GM21786 (cell line): ENCODE results near the gene PEF1.

Source experiments
- ATAC-seq: cut with Tn5 transposase; IDR thresholded peaks from one replicate; pipeline ENCODE4 v1.9.1; 2021; ENCODE audit not compliant: unreplicated experiment

Gene PEF1

DNA sequence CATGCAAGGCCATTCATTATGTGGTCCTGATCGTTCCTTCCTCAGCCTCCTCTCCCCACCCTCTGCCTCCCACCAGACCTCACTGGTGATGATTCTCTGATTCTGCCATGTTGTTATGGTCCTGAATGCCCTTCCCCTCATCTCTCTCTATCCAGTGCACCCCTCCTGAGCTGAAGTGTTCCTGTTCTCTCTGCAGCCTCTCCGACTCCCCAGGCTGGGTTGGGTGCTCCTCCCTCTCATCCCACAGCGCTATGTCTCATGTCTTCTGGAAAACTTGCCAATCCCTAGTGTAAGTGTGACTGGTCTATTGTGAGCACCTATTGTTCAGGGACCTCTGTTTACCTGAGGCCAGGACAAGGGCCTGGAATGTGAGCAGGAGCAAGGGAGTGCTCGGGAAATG, 11.1 kb upstream of the PEF1 start:
- ATAC-seq = no peak

DNA sequence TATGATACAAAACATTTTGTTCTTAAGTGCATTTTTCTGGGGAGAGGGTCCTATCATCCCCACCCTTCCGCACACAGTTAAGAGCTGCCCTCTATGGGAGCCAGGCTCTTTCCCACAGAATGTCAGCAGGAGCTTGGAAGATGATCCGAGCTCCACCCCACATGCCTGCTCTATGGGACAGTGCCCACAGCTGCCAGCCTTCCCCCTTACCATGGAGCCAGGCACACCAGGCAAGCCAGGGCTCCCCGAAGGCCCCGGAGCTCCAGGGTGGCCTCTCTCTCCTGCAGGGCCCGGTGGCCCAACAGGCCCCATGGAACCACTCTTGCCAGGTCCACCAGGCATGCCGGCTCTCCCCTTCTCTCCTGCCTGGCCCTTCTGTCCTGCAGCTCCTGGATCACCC, 10.4 kb upstream of the PEF1 start:
- ATAC-seq = no peak

DNA sequence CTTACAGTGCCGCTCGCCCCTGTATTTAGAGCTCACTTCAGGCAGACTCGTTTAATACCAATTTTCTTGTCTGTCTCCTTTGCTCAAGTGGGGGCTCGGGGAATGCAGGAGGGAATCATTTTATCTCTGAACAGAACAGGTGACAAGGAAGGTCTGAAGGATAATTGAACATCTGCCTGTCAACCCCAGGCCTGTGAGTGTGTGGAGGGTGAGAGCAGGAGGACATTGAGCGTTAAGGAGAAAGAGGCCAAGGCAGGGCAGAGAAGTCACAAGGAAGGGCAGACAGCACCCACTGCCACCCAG, 9.7 kb upstream of the PEF1 start:
- ATAC-seq = no peak

DNA sequence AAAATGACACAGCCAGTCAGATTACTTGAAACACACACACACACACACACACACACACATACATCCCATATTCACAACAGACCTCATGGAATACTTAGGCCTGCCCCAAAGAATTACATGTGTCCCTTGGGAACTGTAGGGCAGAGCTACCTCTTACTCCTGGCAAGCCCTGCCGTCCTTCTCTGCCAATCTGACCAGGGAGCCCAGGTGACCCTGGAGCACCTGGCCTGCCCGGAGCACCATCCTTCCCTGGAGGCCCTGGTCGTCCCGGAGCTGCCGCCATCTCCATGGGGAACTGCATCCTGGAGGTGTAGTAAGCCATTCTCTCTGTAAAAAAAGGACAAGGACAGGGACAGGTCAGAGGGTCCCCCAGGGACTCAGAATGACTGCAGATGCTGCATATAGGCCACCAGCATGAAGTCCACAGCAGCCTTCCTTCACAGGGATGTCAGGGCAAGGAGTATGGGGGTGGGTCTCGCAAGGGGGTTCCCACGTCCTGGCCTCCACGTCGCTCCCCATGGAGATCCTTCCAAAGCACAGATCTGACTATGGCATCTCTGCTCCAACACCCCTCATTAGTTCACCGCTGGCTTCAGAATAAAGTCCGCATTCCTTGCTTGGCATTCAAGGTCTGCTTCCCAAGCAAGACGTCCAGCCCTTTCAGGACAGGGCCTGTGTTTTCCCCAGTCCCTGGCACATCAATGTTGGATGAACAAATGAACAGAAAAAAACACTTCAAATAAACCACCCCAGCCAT, 9.2 kb upstream of the PEF1 start:
- no peak for ATAC-seq

DNA sequence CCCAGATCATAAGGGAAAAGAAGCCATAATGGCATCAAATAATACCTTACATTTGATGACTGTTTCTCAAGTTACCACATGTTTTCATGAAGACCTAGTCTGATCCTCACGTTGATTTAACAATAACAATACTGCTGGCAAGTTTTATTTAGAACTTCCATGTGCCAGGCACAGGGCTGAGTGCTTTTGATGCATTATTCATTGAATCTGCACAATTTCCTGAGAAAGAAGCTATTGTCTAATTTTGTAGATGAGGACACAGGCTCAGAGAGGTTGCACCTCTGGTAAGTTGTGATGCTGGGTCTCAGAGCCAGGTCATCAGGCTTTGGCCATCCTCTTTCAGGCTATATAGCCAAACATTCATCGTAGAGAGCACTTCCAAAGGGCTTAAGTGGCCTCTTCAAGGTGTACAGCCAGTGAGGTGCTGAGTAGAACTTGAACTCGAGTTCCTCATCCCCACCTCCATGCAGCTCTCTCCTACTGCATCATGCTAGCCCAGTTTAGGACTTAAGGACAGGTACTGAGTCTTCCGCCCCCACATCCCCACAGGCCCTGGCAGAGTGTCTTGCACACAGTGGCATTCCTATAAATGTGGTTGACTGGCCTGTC, 8.3 kb upstream of the PEF1 start:
- ATAC-seq = no peak

DNA sequence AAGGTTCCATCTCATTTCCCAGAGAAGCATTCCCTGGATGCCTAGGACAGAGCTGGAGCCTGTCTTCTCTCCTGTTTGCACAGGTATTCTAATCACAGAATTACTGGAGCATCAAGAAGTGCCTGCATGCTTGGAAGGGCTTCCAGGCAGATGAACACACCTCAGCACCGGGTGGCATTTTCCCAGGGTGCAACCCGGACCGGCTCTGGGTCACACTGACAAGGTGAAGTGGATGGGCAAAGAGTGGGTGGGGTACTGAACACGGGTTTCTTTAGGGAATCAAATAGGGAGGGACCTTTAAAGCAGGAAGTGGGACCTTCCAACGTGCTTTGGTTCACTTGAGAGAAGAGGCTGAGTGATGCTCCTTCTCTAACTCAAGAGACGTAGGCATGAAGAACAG, 7.1 kb upstream of the PEF1 start:
- no peak for ATAC-seq

DNA sequence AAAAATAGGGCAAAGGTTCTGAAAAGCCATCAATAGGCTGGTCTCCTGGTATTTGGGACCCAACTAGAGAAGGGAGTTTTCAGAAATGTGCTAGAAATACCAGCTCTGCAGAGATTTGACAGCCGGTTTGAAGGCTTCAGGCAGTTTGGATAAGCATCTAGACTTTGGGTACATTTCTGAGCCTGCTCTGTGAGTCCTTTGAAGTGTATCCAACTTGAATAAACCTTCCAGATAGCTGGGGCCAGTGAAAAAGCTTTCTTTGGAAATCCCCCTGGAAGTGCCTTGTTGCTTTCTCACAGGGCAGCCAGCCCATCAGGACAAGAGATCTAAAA, 6.4 kb upstream of the PEF1 start:
- ATAC-seq = no peak

DNA sequence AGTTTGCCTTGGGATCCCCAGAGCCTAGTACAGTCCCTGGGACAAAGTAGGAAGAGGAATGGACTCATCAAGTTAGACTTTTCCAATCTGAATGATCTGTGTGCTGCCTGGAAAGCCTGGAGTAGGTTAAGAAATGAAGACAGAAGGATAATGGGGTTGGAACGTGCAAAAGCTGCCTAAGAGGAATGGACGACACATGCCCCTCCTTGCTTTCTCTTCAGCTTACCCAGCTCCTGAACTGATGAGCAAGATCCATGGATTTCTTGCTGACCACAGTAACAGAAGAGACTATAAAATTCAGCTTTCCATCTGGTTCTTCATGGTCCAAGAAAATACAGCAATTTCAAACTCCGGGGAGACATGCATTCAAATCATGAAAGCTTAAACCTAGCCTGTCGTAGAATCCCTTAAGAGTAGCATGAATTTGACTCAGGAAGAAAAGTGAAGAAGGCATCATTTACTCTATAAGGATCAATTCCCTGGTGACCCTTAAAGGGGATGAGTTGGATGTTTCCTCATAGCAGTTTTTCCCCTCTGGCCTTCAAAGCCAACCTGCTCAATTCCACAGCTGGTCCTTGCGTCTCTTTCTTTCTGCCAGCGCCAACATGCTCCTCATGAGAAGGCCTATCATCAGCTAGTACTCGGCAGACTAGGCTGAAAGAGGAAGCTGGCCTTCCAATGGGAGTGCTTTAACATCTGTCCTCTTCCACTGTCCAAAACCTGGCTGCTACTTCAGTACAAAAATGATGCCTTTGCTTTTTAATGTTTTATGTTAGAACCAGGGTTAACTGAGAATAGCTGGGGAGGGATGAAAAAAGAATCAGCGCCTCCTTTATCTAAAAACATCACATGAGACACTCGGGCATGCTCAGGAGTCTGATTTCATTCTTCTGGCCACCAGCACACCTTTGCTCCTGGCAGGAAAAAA, 5.7 kb upstream of the PEF1 start:
- ATAC-seq = no peak

DNA sequence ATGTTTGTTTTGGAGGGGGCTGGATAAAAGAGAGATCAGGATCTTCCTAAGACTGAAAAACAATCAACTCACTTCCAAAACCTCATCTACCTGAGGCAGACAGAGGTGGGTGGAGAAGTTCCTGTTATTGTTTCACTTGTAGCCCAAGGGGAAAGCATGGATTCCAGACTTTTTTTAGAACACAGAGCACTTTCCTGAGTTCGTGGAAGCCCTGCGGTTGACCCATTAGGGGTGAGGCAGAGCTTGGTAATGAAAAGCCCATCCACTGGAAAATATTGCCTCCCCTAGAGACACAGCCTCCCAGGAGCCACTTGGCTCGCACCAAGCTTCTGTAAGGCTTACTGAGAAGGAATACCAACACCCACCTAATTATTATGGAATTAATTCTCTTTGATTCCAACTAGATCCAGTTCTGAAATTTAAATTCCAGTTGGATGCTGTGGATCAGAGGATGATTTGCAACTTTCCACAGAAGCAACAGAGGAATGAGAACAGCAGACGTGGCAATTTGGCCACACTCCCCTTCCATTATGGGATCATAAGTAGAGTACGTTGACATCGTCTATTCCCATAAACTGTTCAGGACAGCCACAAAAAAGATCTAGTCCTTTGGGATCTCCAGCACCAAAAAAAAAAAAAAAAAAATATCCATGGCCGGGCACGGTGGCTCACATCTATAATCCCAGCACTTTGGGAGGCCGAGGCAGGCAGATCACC, 4.1 kb upstream of the PEF1 start:
- ATAC-seq = no peak

DNA sequence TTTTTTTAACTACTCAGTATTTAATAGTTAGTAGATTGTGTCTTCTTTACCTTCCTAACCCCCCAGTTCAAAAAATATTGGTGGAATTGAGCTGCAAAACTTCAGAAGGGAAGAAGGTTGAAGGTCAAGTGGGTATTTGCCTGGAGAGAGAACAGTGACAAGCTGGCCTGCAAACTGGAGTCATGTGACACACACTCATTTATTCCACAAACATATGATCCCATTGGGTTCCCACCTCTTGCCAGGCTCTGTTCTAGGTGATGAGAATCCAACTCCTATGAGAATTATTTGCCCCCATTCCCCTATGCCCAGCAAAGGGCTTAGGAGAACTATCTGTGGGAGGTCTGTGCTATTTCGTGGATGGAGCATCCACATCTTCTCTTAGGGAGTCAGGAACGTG, 3.5 kb upstream of the PEF1 start:
- ATAC-seq = no peak

DNA sequence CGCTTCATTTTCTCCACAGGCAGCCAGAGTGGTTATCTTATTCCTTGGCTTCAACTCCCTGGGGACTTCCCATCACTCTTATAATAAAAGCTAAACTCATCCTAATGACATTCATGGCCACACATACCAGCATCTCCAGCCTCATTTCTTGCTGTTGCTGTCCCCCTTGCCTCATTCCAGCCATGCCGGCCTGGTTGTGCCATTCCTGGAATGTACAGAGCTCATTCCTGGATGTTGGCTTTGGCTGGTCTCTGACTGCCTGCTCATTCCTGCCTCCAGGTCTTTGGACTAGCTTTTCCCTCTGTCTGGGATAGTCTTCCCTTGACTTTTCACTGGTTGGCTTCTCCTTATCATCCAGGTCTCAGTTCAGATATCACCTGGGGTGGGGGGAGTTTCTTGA, 2.4 kb upstream of the PEF1 start:
- no peak for ATAC-seq

DNA sequence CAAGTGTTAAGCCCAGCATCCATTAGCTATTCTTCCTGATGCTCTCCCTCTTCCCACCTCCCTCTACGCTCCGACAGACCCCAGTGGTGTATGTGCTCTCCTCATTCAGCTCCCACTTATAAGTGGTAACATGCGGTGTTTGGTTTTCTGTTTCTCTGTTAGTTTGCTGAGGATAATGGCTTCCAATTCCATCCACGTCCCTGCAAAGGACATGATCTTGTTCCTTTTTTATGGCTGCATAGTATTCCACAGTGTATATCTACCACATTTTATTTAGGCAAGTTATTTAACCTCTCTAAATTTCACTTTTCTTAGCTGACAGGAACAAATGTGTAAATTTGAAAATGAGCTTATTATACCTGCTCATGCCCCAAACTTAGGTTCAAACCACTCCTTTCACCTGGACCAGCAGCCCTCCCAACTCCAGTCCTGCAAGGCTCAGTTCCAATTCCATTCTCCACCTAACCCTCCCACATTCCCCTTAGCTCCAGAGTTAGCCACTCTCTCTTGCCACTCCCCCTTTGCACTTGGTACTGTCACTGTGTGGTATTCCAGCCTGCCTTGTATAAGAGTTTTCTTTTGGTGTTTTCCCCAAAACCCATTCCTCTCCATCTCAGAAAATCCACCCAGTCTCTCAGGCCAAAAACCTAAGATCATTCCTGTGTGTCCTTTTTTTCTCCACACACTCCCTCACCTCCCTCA, 1.7 kb upstream of the PEF1 start:
- no peak for ATAC-seq

DNA sequence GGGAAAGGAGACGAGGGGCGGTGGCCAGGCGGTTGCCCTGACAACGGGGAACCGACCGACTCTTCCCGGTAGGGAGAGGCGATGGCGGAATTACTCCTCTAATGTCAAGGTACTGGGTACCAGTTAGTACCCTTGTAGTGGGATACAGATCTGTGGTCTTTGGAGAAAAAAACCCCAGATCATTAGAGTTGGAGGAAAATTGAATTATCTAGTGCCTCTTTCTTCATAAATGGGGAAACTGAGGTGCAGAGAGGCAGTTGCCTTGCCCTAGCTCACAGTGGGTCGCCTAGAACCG, 545 bp upstream of the PEF1 start:
- no peak for ATAC-seq

DNA sequence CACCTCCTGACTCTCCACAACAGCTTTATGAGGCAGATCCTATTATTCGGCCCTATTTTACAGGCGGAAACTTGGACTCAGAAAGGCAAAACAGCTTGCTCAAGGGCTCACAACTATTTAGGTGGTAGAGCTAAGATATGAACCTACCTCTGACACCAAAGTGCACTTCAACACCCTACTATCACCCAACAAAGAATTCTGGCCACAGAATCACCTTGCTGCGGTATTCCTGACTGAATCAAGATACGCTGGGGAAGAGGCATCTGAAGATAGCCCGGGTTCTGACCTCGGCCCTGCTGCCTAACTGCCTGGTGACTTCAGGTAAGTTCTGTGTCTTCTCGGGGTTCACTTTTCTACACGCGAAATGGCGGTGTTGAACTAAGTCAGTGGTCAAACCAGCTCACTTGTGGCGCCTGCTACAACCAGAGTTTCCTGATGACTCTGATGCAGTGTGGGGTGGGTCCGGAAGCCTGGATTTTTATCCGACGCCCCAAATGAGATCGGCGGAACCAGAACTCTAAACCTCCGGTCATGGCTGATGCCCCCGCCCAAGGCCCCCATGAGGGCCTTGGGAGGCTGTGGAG, 608 bp downstream of the PEF1 start:
- no peak for ATAC-seq

DNA sequence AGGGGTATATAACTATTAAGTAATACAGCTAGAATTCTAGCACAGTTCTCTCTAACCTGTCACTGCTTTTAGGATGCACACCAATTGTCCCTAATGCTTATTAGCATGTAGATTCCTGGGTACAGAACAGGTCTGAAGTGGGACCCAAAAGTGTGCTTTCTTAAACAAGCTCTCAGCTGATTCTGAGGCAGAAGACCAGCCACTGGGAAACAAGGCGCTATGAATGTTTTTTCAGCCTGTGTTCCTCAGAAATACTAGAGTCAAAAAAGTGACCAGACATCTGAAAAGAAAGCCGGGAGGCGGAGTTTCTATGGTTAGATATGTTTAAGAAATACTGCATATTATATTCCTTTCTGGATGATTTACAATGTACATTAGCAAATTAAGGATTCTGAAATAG, 1.8 kb downstream of the PEF1 start:
- no peak for ATAC-seq

DNA sequence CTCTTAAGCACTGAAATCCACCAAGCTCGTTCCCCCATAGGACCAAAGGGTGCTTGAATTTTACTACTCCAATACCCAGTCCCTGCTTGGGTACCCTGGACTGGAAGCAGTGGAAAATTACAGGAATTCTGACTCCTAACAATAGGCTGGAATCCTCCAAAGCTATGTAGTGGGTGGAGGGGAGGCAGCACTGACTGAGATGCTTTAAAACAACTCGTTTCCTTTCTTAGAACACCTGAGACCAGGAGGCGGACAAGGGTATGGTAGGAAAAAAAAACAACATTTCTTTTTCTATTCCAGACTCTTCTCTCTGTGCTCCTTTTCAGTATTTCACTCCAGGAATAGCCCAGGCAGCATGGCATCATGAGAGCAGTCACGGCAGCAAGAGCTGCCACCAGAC, 2.3 kb downstream of the PEF1 start:
- no peak for ATAC-seq

DNA sequence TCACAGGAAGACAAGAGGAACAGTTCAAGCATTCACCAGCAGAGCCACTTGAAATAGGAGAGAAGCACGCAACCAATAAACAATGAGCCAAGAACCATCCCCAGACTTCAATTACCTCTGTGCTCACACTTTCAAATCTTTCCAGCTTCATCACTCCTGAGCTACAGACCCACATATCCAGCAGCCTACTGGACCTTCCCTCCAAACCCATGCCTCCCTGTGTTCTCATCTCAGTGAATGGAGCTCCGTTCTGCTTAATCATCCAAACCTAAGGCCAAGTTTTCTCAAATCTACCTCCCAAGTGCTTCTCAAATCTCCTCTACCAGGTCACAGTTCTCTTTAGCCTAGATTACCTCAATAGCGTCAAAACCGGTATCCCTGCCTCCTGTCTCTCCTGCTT, 3.7 kb downstream of the PEF1 start:
- no peak for ATAC-seq

DNA sequence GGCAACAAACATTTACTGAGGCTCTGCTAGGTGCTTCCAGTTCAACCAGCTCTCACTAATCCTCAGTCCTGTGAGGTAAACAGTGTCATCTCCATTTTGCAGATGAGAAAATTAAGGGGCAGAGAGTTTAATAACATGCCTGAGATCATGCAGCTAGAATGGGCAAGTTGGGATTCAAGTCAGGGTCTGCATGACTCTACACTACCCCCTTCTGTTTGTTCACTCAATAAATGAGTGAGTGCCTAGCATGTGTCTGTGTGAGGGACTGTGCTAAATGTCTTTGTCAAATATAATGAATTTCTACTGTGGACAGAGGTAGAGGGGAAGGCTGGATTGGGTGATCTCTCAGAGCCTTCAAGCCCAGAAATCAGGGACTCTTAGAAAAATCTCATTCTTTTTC, 4.5 kb downstream of the PEF1 start:
- ATAC-seq = no peak

DNA sequence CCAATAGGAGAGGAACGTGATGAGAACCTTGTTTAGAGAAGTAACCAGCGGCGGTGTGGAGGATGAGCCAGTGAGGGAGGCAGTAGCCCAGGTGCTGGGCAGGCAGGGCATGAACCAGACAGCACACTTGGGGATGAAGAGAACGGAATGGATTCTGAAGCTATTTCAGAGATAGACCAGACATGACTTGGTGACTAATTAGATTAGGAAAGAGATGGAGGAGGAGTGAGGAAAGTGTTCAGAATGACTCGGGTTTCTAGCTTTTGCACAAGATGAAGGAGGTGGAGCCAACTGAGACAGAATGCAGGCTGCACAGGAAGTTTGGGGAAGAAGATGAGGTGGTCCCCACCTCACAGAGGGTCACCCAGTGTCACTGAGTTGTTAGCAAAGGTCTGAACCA, 5.1 kb downstream of the PEF1 start:
- ATAC-seq = no peak

DNA sequence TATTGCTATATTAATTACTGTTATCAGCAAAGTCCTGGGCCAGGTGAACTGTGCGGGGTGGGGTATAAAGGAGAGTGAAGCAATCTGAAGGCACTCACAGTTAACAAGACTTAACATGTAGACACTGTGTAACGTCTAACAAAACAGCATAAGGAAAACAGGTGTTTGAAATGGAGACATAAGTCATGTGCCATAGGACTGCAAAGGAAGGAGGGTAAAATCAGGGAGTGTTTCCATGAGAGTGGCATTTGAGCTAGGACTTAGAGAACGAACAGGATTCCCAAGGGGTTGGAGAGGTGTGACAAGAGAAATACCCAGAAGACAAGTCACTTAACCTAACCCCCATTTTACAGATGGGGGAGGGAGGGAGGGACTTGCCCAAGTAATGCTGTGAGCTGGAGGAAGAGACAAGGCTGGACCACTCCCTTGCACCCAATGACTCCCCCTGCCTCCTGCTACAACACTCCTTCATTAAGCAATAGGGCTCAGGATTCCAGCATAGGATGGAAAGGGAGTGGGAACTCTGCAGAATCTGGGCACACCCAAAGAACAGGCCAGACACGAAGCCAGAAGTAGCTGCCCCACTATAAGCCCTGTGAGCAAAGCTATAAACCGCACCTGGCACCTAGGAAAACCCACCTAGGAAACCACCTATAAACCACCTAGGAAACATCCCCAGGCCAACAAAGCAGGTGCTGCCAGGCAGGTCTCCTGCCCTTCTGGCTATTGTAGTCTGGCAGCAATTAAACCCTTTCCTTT, 6.6 kb downstream of the PEF1 start:
- ATAC-seq = no peak
